Activated T-cell treated with anti-CD3 and anti-CD28 coated beads, Interleukin-2, amount 50 U/mL, for 48 hours (primary cell): ENCODE measurements around the gene HINT1.
"Not testable (repeated sequence)": the region's sequence is repeated elsewhere in the genome, so short reads cannot be mapped to it uniquely, and the experiment has no call there.

Experiments
- DNase-seq, 2 experiments: peaks; one replicate each; pipeline ENCODE4 v3.0.0-alpha.2; 2020

Gene HINT1

DNA sequence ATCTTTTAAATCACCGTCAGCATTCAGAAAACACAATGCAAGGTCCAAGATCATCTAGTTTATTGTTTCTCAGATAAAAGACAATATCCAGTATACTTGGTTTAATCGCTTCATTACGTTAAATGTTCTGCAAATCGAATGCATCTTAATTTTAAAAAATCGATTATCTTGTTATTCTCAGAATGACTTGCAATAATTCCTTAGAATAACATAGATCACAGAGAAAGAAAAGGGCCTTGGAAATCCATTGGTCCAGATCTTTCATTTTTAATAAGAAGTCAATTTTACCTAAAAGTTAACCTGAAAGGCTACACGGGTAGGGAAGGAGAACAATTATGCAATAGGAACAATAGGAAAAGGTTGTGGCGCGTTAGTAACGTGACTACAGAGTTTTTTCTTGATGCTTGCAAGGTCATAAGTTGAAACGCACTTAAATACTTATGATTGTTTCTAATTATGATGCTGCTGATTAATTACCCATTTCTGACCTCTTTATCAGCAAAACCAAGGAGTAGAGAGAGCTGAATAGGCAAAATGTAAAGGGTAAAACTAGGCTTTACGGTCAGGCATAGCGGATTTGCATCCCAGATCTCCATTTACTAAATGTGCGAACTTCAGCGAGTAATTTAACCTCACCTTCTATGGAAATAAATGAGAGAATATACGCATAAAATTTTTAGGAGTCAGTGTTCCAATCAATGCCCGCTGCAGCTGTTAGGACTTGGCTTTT lies 4.9 kb upstream of the HINT1 start:
- no peak for DNase-seq

DNA sequence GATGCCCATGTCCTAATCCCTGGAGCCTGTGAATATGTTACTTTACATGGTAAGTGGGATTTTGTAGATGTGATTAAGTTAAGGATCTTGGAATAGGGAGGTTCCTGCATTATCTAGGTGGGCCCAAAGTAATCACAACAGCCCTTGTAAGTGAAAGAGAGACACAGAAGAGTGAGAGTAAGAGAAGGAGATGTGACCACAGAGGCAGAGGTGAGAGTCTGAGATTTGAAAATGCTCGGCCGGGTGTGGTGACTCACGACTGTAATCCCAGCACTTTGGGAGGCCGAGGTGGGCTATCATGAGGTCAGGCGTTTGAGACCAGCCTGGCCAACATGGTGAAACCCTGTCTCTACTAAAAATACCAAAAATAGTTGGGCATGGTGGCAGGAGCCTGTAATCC lies 2.6 kb upstream of the HINT1 start:
- no peak for DNase-seq

DNA sequence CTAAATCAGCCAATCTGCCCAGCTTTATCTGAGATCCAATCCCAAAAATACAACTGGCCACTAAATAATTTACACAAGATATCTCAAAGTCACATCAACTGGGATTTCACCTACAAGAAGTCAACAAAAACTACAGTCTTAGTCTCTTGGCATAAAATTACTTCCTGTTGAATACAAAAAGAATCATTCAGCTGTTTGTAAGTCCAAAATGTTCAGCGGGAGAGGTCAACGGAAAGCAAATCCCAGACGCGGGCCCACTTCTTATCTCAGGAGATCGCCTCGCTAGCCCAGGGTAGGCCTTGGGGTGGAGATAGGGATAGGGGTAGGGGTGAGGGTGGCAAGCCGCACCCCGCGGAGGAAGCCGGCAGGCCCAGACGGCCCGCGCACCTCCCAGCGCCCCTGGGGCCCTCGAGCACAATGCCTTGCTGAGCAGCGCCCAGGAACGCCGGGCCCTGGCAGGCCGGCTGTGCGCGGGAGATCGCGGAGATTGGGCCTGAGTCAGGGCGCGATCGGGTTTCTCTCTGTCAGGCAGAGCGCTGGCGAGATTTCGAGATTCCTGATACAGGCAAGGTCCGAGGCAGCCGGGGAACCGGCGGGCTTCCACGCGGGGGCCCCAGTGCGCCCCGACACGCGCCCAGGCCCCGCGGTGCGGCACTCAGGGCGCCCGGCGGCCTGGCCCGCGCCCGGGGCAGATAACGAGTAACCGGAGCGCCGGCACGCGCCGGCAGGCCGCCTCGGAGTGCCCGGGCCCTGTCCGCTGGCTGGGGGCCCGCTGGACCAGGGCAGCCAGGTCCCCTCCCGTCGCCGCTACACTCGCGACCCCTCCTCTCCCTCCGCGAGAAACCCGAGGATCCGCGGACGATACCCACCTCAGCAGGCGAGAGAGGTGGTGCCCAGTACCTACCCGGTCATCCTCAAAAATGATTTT lies 601 bp downstream of the HINT1 start:
- DNase-seq = peak; percentile 78 to 84

- DNase-seq = no peak
Observed at GRCh38 chr5:131163276-131164119, 1.6 kb downstream of the HINT1 start.

DNA sequence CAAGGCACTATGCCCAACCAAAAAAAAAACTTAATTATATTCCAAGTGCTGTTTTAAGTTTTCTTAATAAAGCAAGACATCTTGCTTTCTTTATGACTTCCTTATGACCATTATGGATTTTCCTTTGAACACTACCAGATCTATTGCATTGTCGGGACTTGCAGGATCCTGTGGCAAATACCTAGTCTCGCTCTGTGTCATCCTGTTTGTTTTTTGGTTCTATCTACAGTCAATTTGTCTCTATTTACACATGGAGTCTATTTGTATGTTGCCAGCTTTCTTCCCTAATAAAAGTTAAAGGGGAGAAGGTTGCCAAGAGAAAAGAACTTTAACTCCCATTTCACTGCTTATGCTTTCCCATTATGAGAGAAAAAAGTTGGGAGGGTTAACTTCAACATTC lies 4.9 kb downstream of the HINT1 start:
- DNase-seq = no peak

DNA sequence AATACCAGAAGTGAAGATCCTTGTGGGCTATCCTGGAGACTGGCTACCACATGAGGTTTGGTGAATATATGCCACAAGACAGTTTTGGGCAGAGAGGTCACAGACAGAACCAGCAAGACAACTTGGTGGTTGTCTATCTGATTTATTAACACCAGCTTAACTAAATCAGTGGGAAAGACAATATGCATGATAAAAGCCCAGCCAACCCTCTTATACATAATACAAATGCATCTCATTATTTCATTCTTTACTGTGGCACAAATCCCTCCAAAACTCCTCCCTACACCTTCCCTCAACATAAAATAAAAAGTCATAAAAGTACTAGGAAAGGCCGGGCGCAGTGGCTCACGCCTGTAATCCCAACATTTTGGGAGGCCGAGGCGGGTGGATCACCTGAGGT lies 8.1 kb downstream of the HINT1 start:
- no peak for DNase-seq

GRCh38 chr5:131156385-131156784 lies 8.7 kb downstream of the HINT1 start:
- DNase-seq = no peak

GRCh38 chr5:131151216-131151615 lies 13.8 kb downstream of the HINT1 start:
- DNase-seq = no peak

- DNase-seq = no peak
Observed at GRCh38 chr5:131150408-131150807, 14.6 kb downstream of the HINT1 start.

- DNase-seq = no peak
Observed at GRCh38 chr5:131148835-131149234, 16.2 kb downstream of the HINT1 start.

GRCh38 chr5:131147258-131147657 lies 17.8 kb downstream of the HINT1 start:
- DNase-seq = no peak

DNA sequence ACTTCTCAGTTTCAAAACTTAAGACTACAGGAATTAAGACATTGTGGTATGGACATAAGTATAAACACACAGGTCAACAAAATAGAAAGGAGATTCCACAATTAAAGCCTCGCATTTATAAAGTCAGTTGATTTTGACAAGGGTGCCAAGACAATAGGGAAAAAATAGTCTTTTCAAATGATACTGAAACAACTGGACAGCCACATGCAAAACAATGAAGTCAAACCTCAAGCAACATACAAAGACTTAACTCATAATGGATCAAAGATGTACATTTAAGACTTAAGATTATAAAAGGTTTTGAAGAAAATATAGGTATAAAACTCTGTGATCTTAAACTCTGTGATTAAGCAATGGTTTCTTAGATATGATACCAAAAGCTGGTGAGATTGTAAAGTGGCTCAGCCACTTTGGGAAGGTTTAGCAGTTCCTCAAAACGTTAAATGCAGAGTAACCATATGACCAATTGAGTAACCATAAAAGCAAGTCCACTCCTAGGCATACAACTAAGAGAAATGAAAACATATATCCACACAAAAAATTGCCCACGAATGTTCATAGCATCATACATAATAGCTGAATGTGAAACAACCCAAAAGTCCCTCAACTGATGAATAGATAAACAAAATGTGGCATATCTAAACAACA lies 22.0 kb downstream of the HINT1 start:
- no peak for DNase-seq

GRCh38 chr5:131139321-131139720 lies 25.7 kb downstream of the HINT1 start:
- no peak for DNase-seq

GRCh38 chr5:131138406-131138805 lies 26.6 kb downstream of the HINT1 start:
- DNase-seq = not testable (repeated sequence)

DNA sequence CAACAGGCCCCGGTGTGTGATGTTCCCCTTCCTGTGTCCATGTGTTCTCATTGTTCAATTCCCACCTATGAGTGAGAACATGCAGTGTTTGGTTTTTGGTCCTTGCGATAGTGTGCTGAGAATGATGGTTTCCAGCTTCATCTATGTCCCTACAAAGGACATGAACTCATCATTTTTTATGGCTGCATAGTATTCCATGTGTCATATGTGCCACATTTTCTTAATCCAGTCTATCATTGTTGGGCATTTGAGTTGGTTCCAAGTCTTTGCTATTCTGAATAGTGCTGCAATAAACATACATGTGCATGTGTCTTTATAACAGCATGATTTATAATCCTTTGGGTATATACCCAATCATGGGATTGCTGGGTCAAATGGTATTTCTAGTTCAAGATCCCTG lies 32.0 kb downstream of the HINT1 start:
- DNase-seq = not testable (repeated sequence)

DNA sequence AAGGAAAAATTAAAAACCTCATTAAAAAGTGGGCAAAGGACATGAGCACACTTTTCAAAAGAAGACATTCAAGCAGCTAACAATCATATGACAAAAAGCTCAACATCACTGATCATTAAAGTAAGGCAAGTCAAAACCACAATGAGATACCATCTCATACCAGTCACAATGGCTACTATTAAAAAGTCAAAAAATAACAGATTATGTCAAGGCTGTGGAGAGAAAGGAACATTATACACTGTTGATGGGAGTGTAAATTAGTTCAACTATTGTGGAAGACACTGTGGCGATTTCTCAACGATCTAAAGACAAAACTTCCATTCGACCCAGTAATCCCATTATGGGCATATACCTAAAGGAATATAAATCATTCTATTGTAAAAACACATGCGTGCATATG lies 35.8 kb downstream of the HINT1 start:
- DNase-seq = no peak

DNA sequence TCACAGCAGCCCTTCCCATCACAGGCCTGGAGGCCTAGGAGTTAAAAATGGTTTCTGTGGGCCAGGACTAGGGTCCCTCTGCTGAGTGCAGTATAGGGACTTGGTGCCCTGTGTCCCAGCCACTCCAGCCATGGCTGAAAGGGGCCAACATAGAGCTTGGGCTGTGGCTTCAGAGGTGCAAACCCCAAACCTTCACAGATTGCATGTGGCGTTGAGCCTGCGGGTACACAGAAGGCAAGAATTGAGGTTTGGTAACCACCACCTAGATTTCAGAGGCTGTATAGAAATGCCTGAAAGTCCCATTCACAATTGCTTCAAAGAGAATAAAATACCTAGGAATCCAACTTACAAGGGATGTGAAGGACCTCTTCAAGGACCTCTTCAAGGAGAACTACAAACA lies 37.8 kb downstream of the HINT1 start:
- DNase-seq = not testable (repeated sequence)

DNA sequence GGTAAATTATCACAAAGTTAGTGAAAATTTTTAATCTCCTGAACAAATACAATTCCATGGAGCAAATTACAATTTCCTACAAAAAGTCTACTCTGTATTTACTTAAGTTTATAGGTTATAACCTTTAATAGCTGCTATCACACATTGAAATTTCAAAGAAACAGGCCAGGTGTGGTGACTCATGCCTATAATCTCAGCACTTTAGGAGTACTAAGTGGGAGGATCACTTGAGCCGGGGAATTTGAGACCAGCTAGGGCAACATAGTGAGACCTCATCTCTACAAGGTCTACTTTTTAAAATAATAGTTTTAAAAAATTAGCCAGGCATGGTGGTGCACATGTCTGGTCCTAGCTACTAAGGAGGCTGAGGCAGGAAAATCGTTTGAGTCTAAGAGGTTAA lies 50.3 kb downstream of the HINT1 start:
- DNase-seq = no peak

- DNase-seq = no peak
Observed at GRCh38 chr5:131112424-131112823, 52.6 kb downstream of the HINT1 start.

DNA sequence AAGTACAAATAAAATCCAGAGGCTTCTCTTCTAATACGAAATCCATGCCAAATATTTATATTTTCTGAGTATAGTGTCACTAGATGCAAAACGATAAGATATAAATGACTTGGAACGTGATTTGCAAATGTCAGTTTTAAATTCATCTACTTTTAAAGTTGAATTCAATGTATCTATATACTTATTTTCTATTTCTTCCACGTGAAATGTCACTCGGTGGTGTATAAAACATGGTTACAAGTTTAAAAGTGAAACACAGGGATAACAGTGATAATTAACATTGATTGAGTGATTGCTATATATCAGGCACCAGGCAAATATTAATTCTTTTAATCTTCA lies 54.8 kb downstream of the HINT1 start:
- DNase-seq = no peak

GRCh38 chr5:131109540-131110255 lies 55.4 kb downstream of the HINT1 start:
- DNase-seq = no peak
